Measurements from ENCODE around the gene STMP1. TPM values are rescaled to one million over a fixed set of nuclear protein-coding genes. Genes with fewer than 3 reads are reported as not detected.

STMP1 gene
- total and polyA plus RNA-seq, 2 of the 13 experiments (the other 11 are each of a cell fraction or from before 2014, with no cell fraction given), result 7.2 to 16.2 TPM

DNA sequence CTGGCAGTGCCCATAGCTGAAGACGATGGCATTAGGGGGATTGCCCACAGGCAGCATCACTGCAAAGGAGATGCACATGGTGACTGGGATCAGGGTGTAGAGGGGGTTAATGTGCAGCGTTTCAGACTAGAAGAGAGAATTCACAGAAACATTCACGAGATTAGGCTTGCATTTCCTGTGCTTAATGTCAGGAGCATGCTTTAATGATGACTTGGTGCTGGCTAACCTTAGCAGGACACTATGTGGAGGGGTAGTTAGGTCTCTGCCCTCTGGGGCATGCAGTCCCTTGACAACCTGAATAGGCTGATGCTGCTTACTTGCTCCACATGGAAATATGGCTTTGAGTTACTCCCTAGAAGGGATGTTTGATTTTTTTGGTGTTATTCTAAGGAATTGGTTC, 21.8 kb downstream of the STMP1 start:
- no peak for ATAC-seq
- POLR2A ChIA-PET, result no interaction called here
- CTCF ChIA-PET (ENCODE audit: low intra/inter-chr PET ratio, low total read pairs), result no interaction called here

DNA sequence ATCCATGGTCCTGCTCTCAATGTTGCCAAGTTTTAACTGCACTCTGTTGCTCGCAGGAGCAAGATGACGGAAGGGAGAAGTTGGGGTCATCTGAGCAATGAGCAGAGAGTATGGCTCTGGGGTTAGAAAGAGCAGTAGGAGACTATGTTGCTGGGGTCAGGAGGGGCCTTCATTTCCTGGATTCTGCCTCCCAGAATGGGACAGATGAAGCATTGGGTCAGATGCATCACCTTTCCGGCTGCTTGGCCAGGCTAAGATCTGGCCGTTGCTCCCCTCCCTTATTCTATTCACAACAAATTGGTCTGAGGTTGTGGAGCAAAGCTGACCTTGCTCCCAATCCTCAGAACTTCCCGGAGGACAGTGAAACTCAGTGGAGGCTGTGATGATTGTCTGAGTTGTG, 22.4 kb downstream of the STMP1 start:
- ATAC-seq, result no peak
- Histone ChIP-seq H3K79me2 (ENCODE audit: insufficient read depth, low read length) (no peaks in the 10 kb centered on the region), H2AFZ (ENCODE audit: low read length) (no peak overlapping the region), H3K9ac (ENCODE audit: insufficient read depth, low read depth, low read length) (no peak overlapping the region), H4K20me1 (ENCODE audit: insufficient read depth, low read length) (no peaks in the 10 kb centered on the region), H3K27ac (ENCODE audit: extremely low read length, insufficient read depth, low read length) (no peak overlapping the region), H3K4me1 (ENCODE audit: insufficient read depth, low read length) (no peaks in the 10 kb centered on the region), H3K4me3 (replicated peaks in 1 of 3; ENCODE audit: insufficient read depth in 1 of 3, low read depth in 2 of 3, low read length in 3 of 3) (no peak overlapping the region), H3K27me3 (ENCODE audit: control insufficient read depth in 1 of 2, insufficient read depth in 2 of 2, low read length in 2 of 2) (no peaks in the 10 kb centered on the region), H3K4me2 (ENCODE audit: low read depth, low read length) (no peak overlapping the region), H3K36me3 (replicated peaks in 1 of 2; ENCODE audit: control insufficient read depth in 1 of 2, insufficient read depth in 2 of 2, low read length in 2 of 2) (no peaks in the 10 kb centered on the region), H3K9me3 (ENCODE audit: low read length) (no peaks in the 10 kb centered on the region)
- POLR2A ChIA-PET, result no interaction called here
- in situ Hi-C loops (cut with HindIII; ENCODE audit: extremely low pct_ligation_motif_present, low pct_unique_long_range_greater_than_20kb) (no loop called here), intact Hi-C loops (cut with micrococcal nuclease; ENCODE audit: unreplicated experiment) (no loop called here)
- no TSS peak for BruUV-seq (replicated peaks)
- no peak for FAIRE-seq
- CTCF ChIA-PET (ENCODE audit: low intra/inter-chr PET ratio, low total read pairs), result no interaction called here
- TF ChIP-seq, protein P1, sequence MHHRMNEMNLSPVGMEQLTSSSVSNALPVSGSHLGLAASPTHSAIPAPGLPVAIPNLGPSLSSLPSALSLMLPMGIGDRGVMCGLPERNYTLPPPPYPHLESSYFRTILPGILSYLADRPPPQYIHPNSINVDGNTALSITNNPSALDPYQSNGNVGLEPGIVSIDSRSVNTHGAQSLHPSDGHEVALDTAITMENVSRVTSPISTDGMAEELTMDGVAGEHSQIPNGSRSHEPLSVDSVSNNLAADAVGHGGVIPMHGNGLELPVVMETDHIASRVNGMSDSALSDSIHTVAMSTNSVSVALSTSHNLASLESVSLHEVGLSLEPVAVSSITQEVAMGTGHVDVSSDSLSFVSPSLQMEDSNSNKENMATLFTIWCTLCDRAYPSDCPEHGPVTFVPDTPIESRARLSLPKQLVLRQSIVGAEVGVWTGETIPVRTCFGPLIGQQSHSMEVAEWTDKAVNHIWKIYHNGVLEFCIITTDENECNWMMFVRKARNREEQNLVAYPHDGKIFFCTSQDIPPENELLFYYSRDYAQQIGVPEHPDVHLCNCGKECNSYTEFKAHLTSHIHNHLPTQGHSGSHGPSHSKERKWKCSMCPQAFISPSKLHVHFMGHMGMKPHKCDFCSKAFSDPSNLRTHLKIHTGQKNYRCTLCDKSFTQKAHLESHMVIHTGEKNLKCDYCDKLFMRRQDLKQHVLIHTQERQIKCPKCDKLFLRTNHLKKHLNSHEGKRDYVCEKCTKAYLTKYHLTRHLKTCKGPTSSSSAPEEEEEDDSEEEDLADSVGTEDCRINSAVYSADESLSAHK (CRISPR knock-in tag; IDR thresholded peaks at IDR 0.05; ENCODE audit: borderline replicate concordance), result no peak
- TF ChIP-seq ZNF777 (CRISPR knock-in tag; IDR thresholded peaks at IDR 0.05) (no peak), ZIK1 (CRISPR knock-in tag; IDR thresholded peaks at IDR 0.05; ENCODE audit: borderline replicate concordance, low read depth) (no peak), ZNF33B (CRISPR knock-in tag; IDR thresholded peaks at IDR 0.05) (no peak)
- TF ChIP-seq, protein P2, sequence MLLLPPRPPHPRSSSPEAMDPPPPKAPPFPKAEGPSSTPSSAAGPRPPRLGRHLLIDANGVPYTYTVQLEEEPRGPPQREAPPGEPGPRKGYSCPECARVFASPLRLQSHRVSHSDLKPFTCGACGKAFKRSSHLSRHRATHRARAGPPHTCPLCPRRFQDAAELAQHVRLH (CRISPR knock-in tag; IDR thresholded peaks at IDR 0.05; ENCODE audit: borderline replicate concordance, low read depth), result no peak
- DNase-seq (ENCODE audit: low spot score), result no peak
- WGBS (ENCODE audit: low lambda C conversion rate), result 100% methylated on average over 3 of the region's 5 CpGs

More for the DNA sequence above, 21.8 kb downstream of the STMP1 start:
- no peaks in the 10 kb centered on the region for H4K20me1 ChIP-seq (ENCODE audit: insufficient read depth, low read length)
- H2AFZ ChIP-seq (ENCODE audit: low read length), result no peak overlapping the region
- DNase-seq (ENCODE audit: low spot score) (no peak), FAIRE-seq (no peak)
- 76% methylated on average over 3 of the region's 3 CpGs for WGBS (ENCODE audit: low lambda C conversion rate)
- intact Hi-C loops (cut with micrococcal nuclease; ENCODE audit: unreplicated experiment), result no loop called here
- no peaks in the 10 kb centered on the region for H3K27me3 ChIP-seq (ENCODE audit: control insufficient read depth in 1 of 2, insufficient read depth in 2 of 2, low read length in 2 of 2)
- in situ Hi-C loops (cut with HindIII; ENCODE audit: extremely low pct_ligation_motif_present, low pct_unique_long_range_greater_than_20kb), result no loop called here
- H3K4me2 ChIP-seq (ENCODE audit: low read depth, low read length), result no peak overlapping the region
- TF ChIP-seq SNAI1 (CRISPR knock-in tag; IDR thresholded peaks at IDR 0.05; ENCODE audit: borderline replicate concordance), result no peak
- H3K9me3 ChIP-seq (ENCODE audit: low read length), result no peaks in the 10 kb centered on the region
- no peaks in the 10 kb centered on the region for H3K79me2 ChIP-seq (ENCODE audit: insufficient read depth, low read length)
- BruUV-seq (replicated peaks), result no TSS peak
- H3K4me3 ChIP-seq (replicated peaks in 1 of 3; ENCODE audit: insufficient read depth in 1 of 3, low read depth in 2 of 3, low read length in 3 of 3), result no peak overlapping the region
- H3K36me3 ChIP-seq (replicated peaks in 1 of 2; ENCODE audit: control insufficient read depth in 1 of 2, insufficient read depth in 2 of 2, low read length in 2 of 2), result peaks cover 0 to under 1% of the 10 kb centered on the region in 2 experiments; a peak in 1 of 5 replicates
- no peak overlapping the region for H3K27ac ChIP-seq (ENCODE audit: extremely low read length, insufficient read depth, low read length)
- H3K4me1 ChIP-seq (ENCODE audit: insufficient read depth, low read length), result no peaks in the 10 kb centered on the region
- no peak overlapping the region for H3K9ac ChIP-seq (ENCODE audit: insufficient read depth, low read depth, low read length)

Measured in HepG2 (cell line).